HG02870 (cell line): ENCODE data around the gene RNF43.

Experiments used
- ATAC-seq: cut with Tn5 transposase; IDR thresholded peaks from one replicate; pipeline ENCODE4 v1.9.1; 2021; ENCODE audit warnings: mild to moderate bottlenecking, moderate library complexity; ENCODE audit not compliant: unreplicated experiment

Gene RNF43

DNA sequence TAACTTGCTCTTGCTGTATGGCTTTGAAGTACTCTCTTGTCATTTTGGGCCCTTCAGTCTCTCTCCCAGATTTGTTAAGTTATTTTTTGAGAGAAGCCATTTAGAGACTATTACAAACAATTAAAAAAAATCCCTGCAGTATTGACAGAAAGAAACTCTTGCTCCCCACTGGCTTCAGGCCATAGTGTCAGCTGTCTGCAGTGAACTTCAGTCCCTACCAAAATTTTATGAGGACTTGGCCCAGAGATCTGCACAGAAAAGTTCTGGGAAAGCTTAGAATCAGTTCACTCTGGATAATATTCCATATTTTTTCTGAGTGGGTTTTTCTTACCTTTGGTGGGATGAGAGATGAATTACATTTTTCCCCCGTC lies 34.5 kb downstream of the RNF43 start:
- ATAC-seq = no peak

DNA sequence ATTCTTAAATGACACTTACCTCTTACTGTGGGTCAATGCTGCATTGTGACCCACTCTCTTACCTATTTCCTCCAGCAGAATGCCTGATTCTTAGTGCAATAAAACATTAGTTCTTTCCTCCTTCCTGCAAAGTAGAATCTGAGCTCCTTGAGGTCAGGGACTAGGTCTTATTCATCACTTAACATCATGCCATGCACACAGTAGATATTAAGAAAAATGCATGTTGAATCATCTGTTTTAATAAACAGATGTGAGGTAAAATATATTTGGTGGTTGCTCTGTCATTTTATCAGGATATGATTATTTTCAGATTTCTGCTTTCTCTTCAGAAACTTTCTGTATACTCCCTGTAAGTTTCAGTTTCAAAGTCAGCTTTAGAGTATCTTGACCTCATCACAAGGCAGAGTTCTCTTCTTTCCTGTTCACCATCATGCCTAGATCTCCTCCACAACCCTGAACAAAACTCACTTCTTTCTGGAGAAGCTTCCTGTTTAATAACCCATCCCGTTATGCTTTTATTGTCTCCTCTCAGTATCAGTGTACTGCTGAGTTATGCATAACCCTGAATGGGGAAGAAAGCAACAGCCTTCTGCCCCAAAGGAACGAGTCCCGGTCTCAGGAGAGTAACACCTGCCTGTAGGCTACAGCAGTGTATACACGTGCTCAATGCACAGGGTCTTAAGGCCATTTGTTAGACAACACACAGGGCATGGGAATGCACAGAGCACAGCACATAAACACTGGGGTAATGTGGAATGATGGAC lies 35.0 kb downstream of the RNF43 start:
- peak; percentile 85 for ATAC-seq

DNA sequence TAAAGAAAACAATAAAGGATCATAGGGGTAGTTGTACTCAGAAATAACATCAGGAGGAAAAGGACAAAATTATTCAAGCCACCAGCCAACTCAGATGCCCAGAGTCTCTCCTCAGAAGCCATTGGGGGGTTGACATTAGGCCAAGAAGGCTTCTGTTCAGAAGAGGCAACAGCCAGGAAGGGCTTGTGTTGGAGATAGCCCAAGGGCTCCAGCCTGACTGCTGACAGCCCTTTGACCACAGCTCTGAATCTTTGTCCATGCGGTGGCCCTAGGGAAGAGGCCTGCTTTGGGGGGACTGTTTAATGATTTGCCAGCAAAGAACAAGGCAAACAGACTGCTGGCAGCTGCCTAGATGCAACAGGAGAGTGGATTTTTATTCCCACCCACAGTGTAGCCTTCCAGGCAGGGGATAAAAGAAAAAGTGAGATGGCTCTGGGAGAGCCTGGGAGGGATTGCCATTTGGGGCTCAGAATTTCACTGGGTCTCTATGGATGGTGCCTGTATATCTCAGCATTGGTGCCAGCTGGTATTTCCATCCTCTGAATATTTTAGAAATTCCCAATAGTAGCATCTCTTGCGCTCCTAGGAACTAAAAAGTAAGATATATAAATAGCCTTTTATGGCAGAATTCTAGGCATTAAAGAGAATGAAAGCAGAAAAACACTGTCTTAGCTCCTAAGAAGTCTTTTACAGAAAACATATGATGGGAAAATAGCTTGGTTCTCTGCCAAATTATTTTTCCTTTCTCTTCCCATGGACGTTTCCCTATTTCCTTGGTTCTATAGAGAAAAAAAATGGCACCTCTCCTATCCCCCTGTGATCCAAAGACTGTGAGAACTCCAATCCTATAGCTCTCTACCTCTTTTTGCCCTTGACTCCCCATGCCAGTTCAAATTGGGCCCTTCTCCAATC lies 36.0 kb downstream of the RNF43 start:
- ATAC-seq = no peak

DNA sequence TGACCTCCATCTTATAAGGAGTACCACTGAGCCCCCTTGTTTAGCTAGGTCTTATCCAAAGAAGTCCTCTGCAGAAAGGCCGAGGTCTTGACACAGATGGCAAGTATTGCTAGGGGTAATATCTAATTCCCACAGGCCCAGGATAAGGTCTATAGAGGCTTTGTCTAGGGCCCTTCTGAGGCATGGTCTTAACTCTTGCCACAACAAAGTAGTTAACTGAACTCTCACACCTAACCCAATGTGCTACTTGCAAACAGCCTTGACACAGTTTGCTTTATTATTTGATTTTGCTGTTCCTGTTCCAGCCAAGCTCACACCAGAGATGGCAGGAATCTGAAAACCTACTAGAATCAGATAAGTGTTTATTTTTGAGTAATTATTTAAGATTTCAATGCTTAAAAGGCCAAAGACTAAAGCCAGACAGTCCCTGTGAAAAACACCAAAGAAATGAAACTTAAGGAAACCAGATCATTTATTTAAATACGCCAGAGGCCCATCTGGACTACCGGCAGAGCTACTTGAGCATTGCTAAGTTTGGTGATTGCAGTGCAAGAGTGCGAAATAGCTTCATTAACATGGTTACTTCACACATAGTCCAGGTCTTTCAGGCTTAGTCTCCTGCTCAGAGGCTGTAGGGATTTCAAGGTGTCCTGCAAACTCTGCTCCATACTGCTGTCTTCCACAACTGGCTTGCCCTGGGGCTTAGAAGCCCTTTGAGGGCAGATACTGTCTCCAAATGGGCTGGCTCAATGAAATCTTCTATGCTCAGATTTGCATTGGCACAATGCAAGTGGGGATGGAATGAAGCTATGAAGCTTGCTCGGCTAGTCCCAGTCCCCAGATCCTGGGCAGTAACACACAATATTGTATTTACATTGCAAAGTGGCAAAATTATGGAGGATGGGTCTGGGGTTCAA lies 36.9 kb downstream of the RNF43 start:
- ATAC-seq = no peak

DNA sequence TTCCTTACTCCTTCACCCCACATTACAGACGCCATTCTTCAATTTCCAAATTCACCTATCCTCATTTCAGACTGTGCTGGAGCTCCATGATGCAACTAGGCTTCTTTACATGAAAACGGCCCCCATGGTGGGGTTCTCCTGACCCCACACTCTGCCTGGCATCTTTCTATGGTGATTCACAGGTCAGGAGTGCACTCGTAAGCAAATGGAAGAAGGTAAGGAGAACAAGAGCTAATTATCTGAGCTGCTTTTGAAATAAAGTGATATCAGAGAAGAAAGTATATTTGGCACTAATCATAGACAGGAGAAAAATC lies 37.9 kb downstream of the RNF43 start:
- ATAC-seq = no peak

DNA sequence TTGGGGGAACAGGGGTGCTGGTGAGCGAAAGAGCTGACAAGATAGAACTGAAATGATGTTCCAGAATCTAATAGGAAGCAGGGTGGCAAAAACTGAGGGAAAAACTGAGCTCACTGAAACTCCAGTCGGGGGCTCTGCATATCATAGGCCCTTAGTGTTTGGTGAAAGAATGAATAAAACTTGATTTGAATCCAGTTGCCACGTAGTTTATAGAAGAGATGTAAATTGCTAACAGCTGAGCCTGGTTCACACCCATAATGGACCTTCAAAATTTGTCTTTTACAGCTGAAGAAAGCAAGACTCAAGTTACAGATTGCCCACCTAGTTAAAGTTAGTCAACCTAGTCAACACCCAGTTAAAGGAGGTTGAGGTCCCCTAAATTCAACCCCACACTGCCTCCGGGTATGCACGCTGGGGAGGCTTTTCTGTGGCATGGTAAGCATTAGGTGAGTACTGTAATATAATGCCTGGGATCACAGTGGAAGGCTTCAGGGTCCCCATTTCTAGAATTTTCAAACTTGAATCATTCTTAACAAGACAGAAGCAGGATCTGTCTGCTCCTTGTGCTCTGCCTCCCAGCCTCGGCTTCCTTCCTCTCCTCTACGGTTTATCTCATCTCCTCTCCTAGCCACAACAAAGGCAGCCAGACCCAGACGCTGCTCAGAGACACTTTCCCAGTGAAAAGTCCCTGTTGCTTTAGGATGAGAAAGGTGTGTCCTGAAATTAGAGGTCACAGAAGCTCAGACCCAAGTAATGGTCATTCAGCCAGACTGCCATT lies 38.4 kb downstream of the RNF43 start:
- no peak for ATAC-seq

DNA sequence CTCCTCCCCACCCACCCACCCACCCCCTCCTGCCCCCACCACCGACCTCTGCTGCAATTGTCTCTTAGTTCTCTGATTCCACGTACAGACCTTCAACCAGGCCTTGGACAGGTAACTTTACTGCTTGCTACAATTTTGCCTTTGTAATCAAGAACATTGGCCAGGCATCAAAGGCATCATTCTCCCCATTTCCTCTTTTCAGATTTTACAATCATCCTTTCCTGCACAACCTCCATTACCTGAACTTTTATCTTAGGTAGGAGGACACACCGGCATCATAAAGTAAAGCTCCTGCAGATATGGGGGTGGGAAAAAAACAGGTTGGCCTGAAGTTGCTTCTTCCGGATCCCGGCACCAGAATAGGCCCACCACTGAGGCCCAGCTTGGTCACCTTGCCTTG lies 39.7 kb downstream of the RNF43 start:
- no peak for ATAC-seq

DNA sequence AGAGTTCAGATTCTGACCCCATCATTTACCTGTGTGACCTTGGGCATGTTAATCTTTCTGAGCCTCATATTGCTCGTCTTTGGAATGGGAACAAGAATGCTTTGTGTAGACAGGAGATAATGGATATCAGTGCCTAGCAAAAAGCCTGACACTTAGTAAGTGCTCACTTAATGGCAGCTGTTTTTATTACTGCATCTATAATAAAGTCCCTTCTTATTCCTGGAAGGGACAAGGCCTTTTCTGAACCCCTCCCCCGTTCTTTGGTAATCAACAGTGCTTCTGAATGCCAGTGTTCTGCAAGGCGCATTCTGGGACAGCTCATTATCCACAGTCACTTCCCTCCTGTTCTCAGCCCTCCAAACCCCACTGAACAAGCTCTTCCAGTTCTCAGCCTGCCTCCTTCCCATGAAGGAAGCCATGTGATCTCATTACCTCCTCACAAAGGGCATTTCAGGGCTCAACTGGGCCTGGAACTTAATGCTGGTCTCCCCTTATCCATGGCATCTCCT lies 40.2 kb downstream of the RNF43 start:
- ATAC-seq = no peak

DNA sequence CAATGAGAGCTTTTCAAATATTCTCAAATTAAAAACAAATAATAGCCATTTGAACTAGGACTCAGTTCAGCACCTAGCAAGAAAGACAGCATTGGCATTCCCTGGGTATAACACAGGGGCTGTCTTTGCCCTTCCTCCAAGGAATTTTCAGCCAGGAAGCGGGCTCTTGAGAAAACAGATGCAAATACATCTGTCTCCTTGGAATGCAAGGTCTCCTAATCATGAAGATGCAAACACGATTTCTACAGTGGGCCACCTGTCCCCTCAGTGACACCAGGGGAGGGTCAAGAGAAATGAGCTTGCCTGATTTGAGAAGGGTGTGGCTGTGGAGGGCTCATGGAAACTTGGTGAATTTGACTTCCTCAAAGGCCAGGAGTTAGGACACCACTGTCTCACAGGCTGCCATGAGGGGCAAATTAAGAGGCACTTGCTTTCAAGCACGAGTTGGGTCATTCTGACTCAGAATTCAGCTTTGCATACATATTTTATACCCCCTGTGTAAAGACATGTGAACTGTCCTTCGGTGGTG lies 40.8 kb downstream of the RNF43 start:
- no peak for ATAC-seq

DNA sequence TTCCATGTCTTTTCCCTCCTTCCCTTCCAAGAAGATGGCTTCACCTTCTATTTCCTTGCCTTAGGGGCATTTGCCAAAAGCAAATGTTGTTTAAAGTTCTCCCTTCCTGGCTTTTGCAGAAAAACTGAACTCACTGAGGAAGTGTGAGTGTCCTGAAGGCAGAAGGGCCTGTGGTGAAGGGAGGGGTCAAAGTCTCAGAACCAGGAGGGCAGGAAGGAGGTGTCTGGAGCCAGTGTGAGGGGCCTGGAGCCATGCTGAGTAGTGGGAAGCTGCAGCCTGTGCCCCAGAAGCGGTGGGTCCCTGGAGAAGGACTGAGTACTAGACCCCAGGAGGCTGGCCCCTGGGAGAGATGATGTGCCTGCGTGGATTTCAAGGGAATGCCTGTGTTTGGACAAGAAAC lies 41.5 kb downstream of the RNF43 start:
- no peak for ATAC-seq

DNA sequence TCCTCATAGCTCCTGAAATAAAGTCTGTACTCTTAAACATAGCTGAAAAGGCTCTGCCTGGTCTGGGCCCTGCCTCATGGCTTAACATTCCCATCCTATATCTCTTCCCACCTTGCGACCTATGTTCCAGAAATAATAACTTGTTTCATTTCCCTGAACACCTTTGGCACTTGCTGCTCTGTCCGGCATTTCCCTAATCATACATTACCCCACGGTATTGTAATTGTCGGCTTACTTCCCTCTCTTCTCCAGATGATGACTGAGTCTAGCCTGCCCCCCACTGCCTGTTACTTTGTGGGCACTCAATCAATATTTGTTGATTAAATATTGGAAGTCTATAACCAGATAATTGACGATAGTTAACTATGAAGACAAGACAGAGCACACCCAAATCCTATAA lies 42.1 kb downstream of the RNF43 start:
- ATAC-seq = no peak

DNA sequence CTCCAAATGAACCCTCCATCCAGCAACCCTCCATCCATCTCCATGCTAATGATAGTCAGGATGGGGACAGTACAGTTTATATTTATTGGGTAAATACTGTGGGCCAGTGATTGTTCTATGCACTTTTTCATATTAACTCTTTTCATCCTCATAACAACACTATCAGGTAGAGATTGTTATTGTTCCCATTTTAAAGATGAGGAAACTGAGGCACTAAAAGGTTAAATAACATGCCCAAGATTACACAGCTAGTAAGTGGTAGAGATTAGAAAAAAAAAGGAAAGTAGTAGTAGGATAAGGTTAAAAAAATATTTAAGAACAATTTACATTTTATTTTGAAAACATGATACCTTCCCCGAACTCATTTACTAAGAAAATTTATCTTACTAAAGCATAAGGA lies 43.4 kb downstream of the RNF43 start:
- no peak for ATAC-seq

DNA sequence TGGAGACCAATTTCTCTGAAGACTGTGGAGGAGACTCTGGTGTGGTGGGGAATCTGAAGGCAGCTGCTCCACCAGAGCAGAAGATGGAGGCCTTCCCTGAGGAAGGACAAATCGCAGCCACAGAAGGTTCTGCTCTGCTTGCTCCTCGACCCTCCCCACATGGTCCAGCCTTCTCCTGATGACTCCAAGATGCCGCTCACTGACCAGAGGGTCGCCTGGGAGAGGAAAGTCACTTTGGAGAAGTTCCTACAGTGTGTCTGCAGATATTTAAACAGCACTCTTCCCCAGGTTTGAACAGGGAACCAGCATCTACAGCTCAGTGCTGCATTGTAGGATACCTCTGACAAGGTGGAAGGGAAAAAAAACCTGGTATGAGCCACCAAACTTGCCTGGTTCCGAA lies 44.3 kb downstream of the RNF43 start:
- ATAC-seq = no peak

DNA sequence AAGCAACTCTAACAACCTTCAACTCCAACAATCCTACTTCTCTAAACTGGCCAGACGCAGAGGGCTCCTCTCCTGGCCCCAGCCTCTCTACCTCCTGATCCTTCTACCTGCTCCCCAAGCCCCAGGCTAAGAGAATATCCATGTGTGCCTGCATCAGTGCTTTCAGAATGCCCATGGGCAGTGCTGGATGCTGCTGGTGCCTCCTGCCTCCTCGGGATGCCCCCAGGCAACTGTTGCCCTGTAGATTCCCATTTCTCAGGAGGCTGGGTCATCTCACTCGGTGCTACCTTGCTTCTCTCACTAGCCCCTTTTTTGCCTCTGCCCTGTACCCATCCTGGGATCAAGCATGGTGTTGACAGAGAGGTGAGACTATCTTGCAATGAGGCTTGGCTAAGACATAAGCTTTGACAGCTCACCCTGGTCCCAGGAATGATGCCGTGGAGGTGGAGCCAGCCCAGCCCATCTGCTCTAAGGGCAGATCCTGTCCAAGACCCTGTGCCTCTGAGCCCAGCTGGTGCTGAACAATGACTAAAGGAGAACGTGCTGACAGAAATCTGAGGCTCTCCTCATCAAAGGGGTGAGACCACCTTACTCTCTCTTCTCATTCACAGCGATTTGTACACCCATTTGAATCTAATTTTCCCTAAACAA lies 45.9 kb downstream of the RNF43 start:
- no peak for ATAC-seq

DNA sequence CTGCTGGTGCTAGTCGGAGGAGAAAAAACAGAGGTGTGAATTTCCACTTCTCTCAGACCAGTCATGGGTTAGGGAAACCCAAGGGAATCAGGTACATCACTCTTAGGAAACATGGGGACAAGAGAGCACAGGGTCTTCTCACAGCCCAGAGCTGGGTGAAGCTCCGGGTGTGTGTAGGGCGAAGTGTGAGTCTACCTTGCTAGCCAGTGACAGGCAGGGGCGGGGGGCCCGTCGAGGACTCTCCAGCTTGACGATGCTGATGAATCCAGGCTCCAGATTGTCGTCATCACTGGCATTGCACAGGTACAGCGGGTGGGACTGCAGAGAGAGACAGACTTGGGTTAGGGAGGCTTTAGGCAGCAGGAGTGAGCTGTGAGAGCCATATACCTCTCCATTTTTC lies 46.6 kb downstream of the RNF43 start:
- ATAC-seq = no peak

DNA sequence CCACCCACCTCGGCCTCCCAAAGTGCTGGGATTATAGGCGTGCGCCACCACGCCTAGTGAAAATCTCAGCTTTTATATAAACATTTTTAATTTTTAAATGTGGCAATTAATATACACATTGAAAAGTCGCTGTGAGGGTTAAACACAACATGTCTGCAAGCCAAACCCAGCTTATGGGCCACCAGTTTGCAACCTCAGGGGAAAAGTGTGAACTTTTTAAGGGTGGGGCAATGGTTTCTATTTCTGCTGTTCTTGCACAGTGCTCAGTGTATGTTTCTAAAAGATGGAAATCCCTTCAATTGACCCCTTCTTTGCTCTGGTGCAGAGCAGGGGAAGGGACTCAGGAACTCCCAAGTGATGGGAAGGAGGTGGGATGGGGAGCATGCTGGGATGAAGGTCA lies 47.0 kb downstream of the RNF43 start:
- ATAC-seq = no peak

DNA sequence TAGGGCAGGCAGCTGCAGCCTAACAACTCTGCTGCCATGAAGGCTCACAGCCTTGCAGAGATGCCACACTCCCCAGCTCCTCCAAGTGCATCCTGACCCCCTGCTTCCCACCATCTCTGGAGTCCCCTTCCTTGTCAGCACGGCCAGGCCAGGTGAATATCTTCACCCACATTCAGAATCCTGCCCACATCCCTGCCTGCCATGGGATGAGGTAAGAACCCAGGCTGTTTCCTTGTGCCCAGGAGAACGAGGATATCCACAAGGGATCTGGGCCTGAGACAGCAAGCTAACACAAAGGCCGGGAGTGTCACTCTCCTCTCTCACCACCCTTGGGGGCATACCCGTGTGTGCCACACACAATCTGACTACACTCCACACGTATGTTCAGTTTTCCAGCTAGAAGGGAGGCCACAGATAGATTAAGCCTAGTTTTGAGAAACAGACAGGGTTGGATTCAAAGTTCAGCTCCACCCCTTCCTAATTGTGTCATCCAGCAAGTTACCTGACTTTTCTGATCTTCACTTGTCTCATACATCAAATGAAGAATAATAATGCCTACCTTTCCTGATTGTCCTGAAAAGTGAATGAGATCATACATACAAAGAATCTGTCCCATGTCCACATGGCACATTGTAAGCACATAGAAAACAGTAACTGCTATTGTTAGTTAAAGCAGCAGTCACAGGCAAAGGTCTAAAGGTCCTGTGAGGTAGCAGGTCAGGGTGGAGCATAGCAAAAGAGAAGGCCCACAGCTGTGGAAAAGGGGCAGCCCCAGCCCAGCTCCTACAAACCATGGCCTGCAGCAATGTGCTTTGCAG lies 47.9 kb downstream of the RNF43 start:
- ATAC-seq = peak; percentile 47

DNA sequence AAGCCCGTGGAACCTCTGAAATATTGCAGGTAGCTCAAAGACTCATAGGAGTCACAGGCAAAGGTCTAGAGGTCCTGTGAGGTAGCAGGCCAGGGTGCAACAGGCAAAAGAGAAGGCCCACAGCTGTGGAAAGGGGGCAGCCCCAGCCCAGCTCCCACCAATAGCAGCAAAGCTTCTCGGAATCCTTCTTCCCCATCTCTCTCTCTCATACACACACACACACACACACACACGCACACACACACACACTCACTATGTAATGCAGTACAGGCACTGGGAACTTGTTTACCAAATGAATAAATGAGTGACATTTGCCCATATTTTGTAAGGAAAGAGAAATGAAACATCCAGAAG lies 48.5 kb downstream of the RNF43 start:
- ATAC-seq = no peak
